ENCODE results near the gene DNAJB1. TPM values are rescaled to one million over a fixed set of nuclear protein-coding genes. Genes with fewer than 3 reads are reported as not detected.

The DNAJB1 gene
- total and polyA plus RNA-seq, 2 of the 4 experiments (the other 2 are of a cell fraction): 88.2 to 95.4 TPM

DNA sequence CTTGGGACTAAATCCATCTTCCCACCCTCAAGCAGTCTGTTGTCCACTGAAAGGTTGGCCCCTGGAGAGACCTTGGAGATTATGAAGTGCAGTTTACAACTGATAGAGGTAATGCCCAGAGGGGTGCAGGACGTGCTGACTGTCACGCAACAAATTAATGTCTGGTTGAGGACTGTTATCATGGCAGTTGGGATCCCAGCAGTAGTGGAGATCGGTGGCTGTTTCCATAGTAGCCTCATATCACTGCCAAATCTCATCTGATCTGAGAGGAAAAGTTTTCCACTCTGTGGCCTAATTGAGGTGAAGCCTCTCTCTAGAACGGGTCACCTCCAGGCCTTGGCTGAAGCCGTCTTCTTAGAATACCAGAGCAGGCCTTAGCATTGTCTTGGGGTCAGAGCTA, 15.3 kb upstream of the DNAJB1 start (continued):
- TF ChIP-seq RCOR1 (IDR thresholded peaks at IDR 0.05; ENCODE audit: insufficient replicate concordance, low read length) (no peak), NFE2L2 (IDR thresholded peaks at IDR 0.05; ENCODE audit: low read depth, low read length) (no peak), MAFK (IDR thresholded peaks at IDR 0.05; ENCODE audit: low read depth, low read length) (no peak), CEBPB (IDR thresholded peaks at IDR 0.05; ENCODE audit: low read depth, low read length) (no peak)

DNA sequence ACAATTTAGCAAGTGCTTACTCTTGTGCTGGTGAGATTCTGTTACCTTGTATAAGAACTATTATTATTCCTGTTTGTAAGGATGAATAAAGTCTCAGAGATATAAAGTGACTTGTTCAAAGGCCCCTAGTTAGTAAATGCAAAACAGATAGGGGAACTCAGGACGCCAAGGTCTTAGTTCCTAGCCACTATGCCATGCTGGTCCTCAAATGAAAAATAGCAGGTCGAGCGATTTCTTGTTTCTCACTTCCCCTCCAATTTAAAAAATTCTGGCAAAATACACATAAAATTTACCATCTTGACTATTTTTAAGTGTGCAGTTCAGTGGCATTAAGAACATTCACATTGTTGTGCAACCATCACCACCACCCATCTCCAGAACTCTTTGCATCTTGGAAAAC, 12.3 kb upstream of the DNAJB1 start:
- ATAC-seq (ENCODE audit: low read depth) (no peak), DNase-seq (no peak)
- Histone ChIP-seq H3K36me3 (ENCODE audit: control insufficient read depth, insufficient read depth, low read length) (no peaks in the 10 kb centered on the region), H3K4me2 (ENCODE audit: low read depth, low read length) (peak overlapping the region; percentile 38; the same call in 1 of the 2 replicates), H4K91ac (ENCODE audit: insufficient read depth, low read depth, low read length) (no peak overlapping the region), H3K4ac (ENCODE audit: low read depth, low read length) (no peak overlapping the region), H3K18ac (ENCODE audit: low read depth, low read length) (no peak overlapping the region), H3K4me1 (ENCODE audit: control insufficient read depth, insufficient read depth, low read length) (peaks cover 2% of the 10 kb centered on the region; the same call in 1 of the 2 replicates), H2BK15ac (ENCODE audit: low read depth, low read length) (no peak overlapping the region), H3K14ac (replicated peaks; ENCODE audit: low read depth, low read length) (no peak overlapping the region), H2AFZ (replicated peaks; ENCODE audit: low read length, poor library complexity) (no peak overlapping the region), H3K9me3 (ENCODE audit: control insufficient read depth, insufficient read depth, low read length) (no peaks in the 10 kb centered on the region), H3K56ac (ENCODE audit: extremely low read depth, insufficient read depth, low read length) (peak overlapping the region; percentile 11; the same call in 1 of the 2 replicates), H2AK9ac (replicated peaks; ENCODE audit: low read depth, low read length, poor library complexity) (no peak overlapping the region), H3K23ac (ENCODE audit: low read depth, low read length) (no peak overlapping the region), H3K9me1 (ENCODE audit: insufficient read depth, low read length) (peaks cover 5% of the 10 kb centered on the region; the same call in 1 of the 2 replicates), H2BK120ac (ENCODE audit: low read depth, low read length) (no peak overlapping the region), H2BK20ac (ENCODE audit: low read depth, low read length) (no peak overlapping the region), H3K27ac (ENCODE audit: insufficient read depth, low read length) (no peak overlapping the region), H4K5ac (ENCODE audit: low read depth, low read length) (no peak overlapping the region), H2AK5ac (ENCODE audit: low read depth, low read length) (no peak overlapping the region), H3K4me3 (ENCODE audit: insufficient read depth, low read depth, low read length) (no peak overlapping the region), H3K79me1 (ENCODE audit: low read depth in 1 of 2, low read length in 2 of 2) (peaks cover 15 to 43% of the 10 kb centered on the region in 2 experiments; a peak in 3 of 4 replicates), H4K20me1 (ENCODE audit: insufficient read depth, low read length) (peaks cover 3% of the 10 kb centered on the region; the same call in 1 of the 2 replicates), H4K8ac (ENCODE audit: low read depth in 2 of 2, low read length in 2 of 2) (no peak overlapping the region; a peak in 1 of 4 replicates), H3K9ac (ENCODE audit: low read depth, low read length) (no peak overlapping the region), H3K27me3 (ENCODE audit: control insufficient read depth, insufficient read depth, low read length) (no peaks in the 10 kb centered on the region), H2BK5ac (ENCODE audit: low read depth, low read length, poor library complexity, severe bottlenecking) (no peak overlapping the region)
- ChIA-PET CTCF (interaction anchor here (0.7 kb wide), 1 partner anchor 317 kb away, joined by 7 read pairs; no protein-coding TSS in a partner anchor), POLR2A (ENCODE audit: unreplicated experiment) (no interaction called here)
- BruUV-seq (replicated peaks): TSS peak; percentile 45
- intact Hi-C loops (cut with micrococcal nuclease): no loop called here
- WGBS, 2 experiments (ENCODE audit: extremely low coverage in 2 of 2, insufficient read length in 1 of 2): no CpG with 5 or more reads among the region's 3 CpGs
- dilution Hi-C loops (cut with HindIII; ENCODE audit: low sequenced_read_pairs, unreplicated experiment): no loop called here
- in situ Hi-C loops (cut with MboI; ENCODE audit: low sequenced_read_pairs): no loop called here
- TF ChIP-seq MAFK (IDR thresholded peaks at IDR 0.05; ENCODE audit: low read depth, low read length) (no peak), RFX5 (IDR thresholded peaks at IDR 0.05; ENCODE audit: low read depth, low read length) (no peak), CHD1 (IDR thresholded peaks at IDR 0.05; ENCODE audit: low read depth, low read length) (no peak), SMC3 (IDR thresholded peaks at IDR 0.05; ENCODE audit: low read depth, low read length) (no peak), NFE2L2 (IDR thresholded peaks at IDR 0.05; ENCODE audit: low read depth, low read length) (no peak), POLR2A (IDR thresholded peaks at IDR 0.05; ENCODE audit: low read depth, low read length) (no peak), CEBPB (IDR thresholded peaks at IDR 0.05; ENCODE audit: low read depth, low read length) (no peak), FOS (IDR thresholded peaks at IDR 0.05; ENCODE audit: low read depth, low read length) (no peak), MXI1 (IDR thresholded peaks at IDR 0.05; ENCODE audit: borderline replicate concordance, low read depth, low read length) (no peak), MAZ (IDR thresholded peaks at IDR 0.05; ENCODE audit: borderline replicate concordance, low read depth, low read length) (no peak), BHLHE40 (IDR thresholded peaks at IDR 0.05; ENCODE audit: low read depth, low read length) (no peak), RCOR1 (IDR thresholded peaks at IDR 0.05; ENCODE audit: insufficient replicate concordance, low read length) (no peak)
- TF ChIP-seq, protein P1, sequence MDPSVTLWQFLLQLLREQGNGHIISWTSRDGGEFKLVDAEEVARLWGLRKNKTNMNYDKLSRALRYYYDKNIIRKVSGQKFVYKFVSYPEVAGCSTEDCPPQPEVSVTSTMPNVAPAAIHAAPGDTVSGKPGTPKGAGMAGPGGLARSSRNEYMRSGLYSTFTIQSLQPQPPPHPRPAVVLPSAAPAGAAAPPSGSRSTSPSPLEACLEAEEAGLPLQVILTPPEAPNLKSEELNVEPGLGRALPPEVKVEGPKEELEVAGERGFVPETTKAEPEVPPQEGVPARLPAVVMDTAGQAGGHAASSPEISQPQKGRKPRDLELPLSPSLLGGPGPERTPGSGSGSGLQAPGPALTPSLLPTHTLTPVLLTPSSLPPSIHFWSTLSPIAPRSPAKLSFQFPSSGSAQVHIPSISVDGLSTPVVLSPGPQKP (IDR thresholded peaks at IDR 0.05; ENCODE audit: borderline replicate concordance, low read depth, low read length): no peak
- TF ChIP-seq, protein P2, sequence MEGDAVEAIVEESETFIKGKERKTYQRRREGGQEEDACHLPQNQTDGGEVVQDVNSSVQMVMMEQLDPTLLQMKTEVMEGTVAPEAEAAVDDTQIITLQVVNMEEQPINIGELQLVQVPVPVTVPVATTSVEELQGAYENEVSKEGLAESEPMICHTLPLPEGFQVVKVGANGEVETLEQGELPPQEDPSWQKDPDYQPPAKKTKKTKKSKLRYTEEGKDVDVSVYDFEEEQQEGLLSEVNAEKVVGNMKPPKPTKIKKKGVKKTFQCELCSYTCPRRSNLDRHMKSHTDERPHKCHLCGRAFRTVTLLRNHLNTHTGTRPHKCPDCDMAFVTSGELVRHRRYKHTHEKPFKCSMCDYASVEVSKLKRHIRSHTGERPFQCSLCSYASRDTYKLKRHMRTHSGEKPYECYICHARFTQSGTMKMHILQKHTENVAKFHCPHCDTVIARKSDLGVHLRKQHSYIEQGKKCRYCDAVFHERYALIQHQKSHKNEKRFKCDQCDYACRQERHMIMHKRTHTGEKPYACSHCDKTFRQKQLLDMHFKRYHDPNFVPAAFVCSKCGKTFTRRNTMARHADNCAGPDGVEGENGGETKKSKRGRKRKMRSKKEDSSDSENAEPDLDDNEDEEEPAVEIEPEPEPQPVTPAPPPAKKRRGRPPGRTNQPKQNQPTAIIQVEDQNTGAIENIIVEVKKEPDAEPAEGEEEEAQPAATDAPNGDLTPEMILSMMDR (conservative IDR thresholded peaks at IDR 0.05; ENCODE audit: low read depth, low read length): no peak

All from IMR-90 (cell line).